ENCODE measurements around the gene PPM1A.
A peak's percentile ranks its signal among the peaks of the same experiment; 100 is the strongest.

The PPM1A gene

DNA sequence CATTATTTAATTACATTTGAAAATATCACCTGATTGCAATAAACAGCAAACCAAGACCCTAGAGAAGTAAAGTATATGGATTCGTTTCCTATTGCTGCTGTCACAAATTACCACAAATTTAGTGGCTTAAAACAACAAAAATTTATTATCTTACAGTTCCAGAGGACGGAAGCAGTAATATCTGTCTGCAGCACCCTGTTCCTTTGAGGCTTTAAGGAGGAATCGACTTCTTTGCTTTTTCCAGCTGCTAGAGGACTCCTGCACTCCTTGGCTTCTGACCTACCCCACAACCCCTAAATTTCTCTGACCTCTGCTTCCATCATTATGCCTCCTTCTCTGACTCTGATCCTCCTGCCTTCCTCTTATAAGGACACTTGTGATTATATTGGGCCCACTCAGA lies 23.8 kb upstream of the PPM1A start:
- 0 out of 2 replicates have a peak, but pooled peaks cover 5% of the 10 kb centered on the region for H3K9me2 ChIP-seq (replicated peaks; ENCODE audit: low read depth, low read length)
- TF ChIP-seq, protein P1, sequence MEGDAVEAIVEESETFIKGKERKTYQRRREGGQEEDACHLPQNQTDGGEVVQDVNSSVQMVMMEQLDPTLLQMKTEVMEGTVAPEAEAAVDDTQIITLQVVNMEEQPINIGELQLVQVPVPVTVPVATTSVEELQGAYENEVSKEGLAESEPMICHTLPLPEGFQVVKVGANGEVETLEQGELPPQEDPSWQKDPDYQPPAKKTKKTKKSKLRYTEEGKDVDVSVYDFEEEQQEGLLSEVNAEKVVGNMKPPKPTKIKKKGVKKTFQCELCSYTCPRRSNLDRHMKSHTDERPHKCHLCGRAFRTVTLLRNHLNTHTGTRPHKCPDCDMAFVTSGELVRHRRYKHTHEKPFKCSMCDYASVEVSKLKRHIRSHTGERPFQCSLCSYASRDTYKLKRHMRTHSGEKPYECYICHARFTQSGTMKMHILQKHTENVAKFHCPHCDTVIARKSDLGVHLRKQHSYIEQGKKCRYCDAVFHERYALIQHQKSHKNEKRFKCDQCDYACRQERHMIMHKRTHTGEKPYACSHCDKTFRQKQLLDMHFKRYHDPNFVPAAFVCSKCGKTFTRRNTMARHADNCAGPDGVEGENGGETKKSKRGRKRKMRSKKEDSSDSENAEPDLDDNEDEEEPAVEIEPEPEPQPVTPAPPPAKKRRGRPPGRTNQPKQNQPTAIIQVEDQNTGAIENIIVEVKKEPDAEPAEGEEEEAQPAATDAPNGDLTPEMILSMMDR (conservative IDR thresholded peaks at IDR 0.05; ENCODE audit: low read length) = no peak
- no peak for TF ChIP-seq EZH2phosphoT487 (IDR thresholded peaks at IDR 0.05; ENCODE audit: borderline replicate concordance)
- H3K36me3 ChIP-seq (ENCODE audit: insufficient read depth, low read length) = no peaks in the 10 kb centered on the region
- no peak overlapping the region for H2AFZ ChIP-seq (ENCODE audit: low read length)
- no peak overlapping the region for H3K9ac ChIP-seq (ENCODE audit: low read depth, low read length, poor library complexity, severe bottlenecking)
- H4K20me1 ChIP-seq (ENCODE audit: insufficient read depth, low read length, poor library complexity, severe bottlenecking) = no peaks in the 10 kb centered on the region
- H3K4me3 ChIP-seq (ENCODE audit: low read length, poor library complexity, severe bottlenecking) = no peak overlapping the region
- no peaks in the 10 kb centered on the region for H3K79me2 ChIP-seq (ENCODE audit: insufficient read depth, low read length)
- H3K4me1 ChIP-seq (ENCODE audit: insufficient read depth, low read length, poor library complexity, severe bottlenecking) = no peaks in the 10 kb centered on the region
- H3K9me3 ChIP-seq (ENCODE audit: insufficient read depth, low read depth, low read length) = no peaks in the 10 kb centered on the region
- no peak overlapping the region for H3K4me2 ChIP-seq (ENCODE audit: low read depth, low read length, poor library complexity, severe bottlenecking)
- H3F3A ChIP-seq (ENCODE audit: low read depth) = no peaks in the 10 kb centered on the region
- H3K27me3 ChIP-seq (ENCODE audit: insufficient read depth, low read length, poor library complexity, severe bottlenecking) = no peaks in the 10 kb centered on the region

DNA sequence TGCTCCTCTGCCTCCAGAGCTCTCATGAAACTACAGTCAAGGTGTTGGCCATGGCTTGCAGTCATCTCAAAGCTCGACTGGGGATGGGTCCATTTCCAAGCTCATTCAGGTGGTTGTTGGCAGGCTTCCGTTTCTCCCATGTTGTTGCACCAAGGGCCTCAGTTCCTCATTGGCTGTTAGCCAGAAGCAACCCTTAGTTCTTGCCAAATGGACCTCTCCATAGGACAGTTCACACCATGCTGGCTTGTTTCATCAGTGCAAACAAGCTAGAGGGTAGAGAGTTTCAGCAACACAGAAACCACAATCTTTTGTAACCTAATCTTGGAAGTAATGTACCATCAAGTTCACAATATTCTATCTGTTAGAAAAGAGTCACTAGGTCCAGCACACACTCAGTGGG lies 22.7 kb upstream of the PPM1A start:
- Histone ChIP-seq H4K20me1 (ENCODE audit: insufficient read depth, low read length, poor library complexity, severe bottlenecking) (no peaks in the 10 kb centered on the region), H3K27me3 (ENCODE audit: insufficient read depth, low read length, poor library complexity, severe bottlenecking) (no peaks in the 10 kb centered on the region), H2AFZ (ENCODE audit: low read length) (no peak overlapping the region), H3K36me3 (ENCODE audit: insufficient read depth, low read length) (no peaks in the 10 kb centered on the region), H3K9me3 (ENCODE audit: insufficient read depth, low read depth, low read length) (no peaks in the 10 kb centered on the region), H3F3A (ENCODE audit: low read depth) (no peaks in the 10 kb centered on the region), H3K4me1 (ENCODE audit: insufficient read depth, low read length, poor library complexity, severe bottlenecking) (no peaks in the 10 kb centered on the region), H3K79me2 (ENCODE audit: insufficient read depth, low read length) (no peaks in the 10 kb centered on the region), H3K9ac (ENCODE audit: low read depth, low read length, poor library complexity, severe bottlenecking) (no peak overlapping the region), H3K9me2 (replicated peaks; ENCODE audit: low read depth, low read length) (0 out of 2 replicates have a peak, but pooled peaks cover 5% of the 10 kb centered on the region), H3K4me2 (ENCODE audit: low read depth, low read length, poor library complexity, severe bottlenecking) (no peak overlapping the region), H3K4me3 (ENCODE audit: low read length, poor library complexity, severe bottlenecking) (no peak overlapping the region)
- TF ChIP-seq EZH2phosphoT487 (IDR thresholded peaks at IDR 0.05; ENCODE audit: borderline replicate concordance) = no peak
- TF ChIP-seq, protein P1 (conservative IDR thresholded peaks at IDR 0.05; ENCODE audit: low read length) = no peak

DNA sequence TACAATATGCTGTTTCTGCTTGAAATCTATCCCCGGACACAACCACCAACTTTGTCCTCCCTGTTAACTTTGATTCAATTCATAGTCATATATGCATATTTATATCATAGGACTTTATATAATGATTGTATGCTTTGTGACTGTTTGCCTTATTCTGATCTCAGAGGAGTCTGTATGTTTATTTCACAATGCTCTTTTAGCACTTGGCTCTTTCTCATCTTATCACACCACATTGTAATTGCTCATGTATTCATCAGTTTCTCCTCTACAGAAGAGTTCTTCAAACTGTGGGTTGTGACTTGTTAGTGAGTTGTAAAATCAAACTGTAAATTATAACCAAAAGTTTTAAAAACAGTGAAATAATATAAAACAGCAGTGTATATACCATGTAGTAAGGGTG lies 21.7 kb upstream of the PPM1A start:
- Histone ChIP-seq H3K79me2 (ENCODE audit: insufficient read depth, low read length) (no peaks in the 10 kb centered on the region), H3K9me2 (replicated peaks; ENCODE audit: low read depth, low read length) (0 out of 2 replicates have a peak, but pooled peaks cover 5% of the 10 kb centered on the region)

More for the DNA sequence above, 21.7 kb upstream of the PPM1A start:
- TF ChIP-seq, protein P1 (conservative IDR thresholded peaks at IDR 0.05; ENCODE audit: low read length) = no peak
- TF ChIP-seq EZH2phosphoT487 (IDR thresholded peaks at IDR 0.05; ENCODE audit: borderline replicate concordance) = no peak
- Histone ChIP-seq H3K4me1 (ENCODE audit: insufficient read depth, low read length, poor library complexity, severe bottlenecking) (no peaks in the 10 kb centered on the region), H3F3A (ENCODE audit: low read depth) (no peaks in the 10 kb centered on the region), H3K36me3 (ENCODE audit: insufficient read depth, low read length) (no peaks in the 10 kb centered on the region), H2AFZ (ENCODE audit: low read length) (peak overlapping the region; percentile 51; the same call in 1 of the 2 replicates), H4K20me1 (ENCODE audit: insufficient read depth, low read length, poor library complexity, severe bottlenecking) (no peaks in the 10 kb centered on the region), H3K9me3 (ENCODE audit: insufficient read depth, low read depth, low read length) (no peaks in the 10 kb centered on the region), H3K4me2 (ENCODE audit: low read depth, low read length, poor library complexity, severe bottlenecking) (no peak overlapping the region), H3K27me3 (ENCODE audit: insufficient read depth, low read length, poor library complexity, severe bottlenecking) (no peaks in the 10 kb centered on the region), H3K4me3 (ENCODE audit: low read length, poor library complexity, severe bottlenecking) (no peak overlapping the region), H3K9ac (ENCODE audit: low read depth, low read length, poor library complexity, severe bottlenecking) (peak overlapping the region; percentile 5)

Data from Loucy (cell line).